Activated CD4-positive, alpha-beta T cell treated with anti-CD3 and anti-CD28 coated beads, Interleukin-2, amount 50 U/mL, for 24 hours (primary cell): Measurements from ENCODE around the gene CD99L2.

Experiments used
- DNase-seq, 2 donors: peaks; one replicate each; pipeline ENCODE4 v3.0.0-alpha.2; 2020; ENCODE audit warnings: low read depth in 1 of 2, low spot score in 1 of 2

CD99L2 gene

GRCh38 chrX:150898343-150899190 is at the start of gene CD99L2:
TSS of gene CD99L2 (minus strand) at chrX:150898668. CDS start at chrX:150898588, 80 bp downstream.
- peak; percentile 70 to 80 for DNase-seq

- no peak for DNase-seq
Measured at GRCh38 chrX:150944233-150944632, 45.8 kb upstream of the CD99L2 start.

- DNase-seq: no peak
Measured at GRCh38 chrX:150942942-150943594, 44.6 kb upstream of the CD99L2 start.

- no peak for DNase-seq
Measured at GRCh38 chrX:150941580-150941979, 43.1 kb upstream of the CD99L2 start.

GRCh38 chrX:150940844-150941495 is 42.5 kb upstream of the CD99L2 start:
- no peak for DNase-seq

- DNase-seq: no peak
Measured at GRCh38 chrX:150936556-150936955, 38.1 kb upstream of the CD99L2 start.

GRCh38 chrX:150935467-150935866 is 37.0 kb upstream of the CD99L2 start:
- no peak for DNase-seq

GRCh38 chrX:150934453-150934852 is 36.0 kb upstream of the CD99L2 start:
- DNase-seq: no peak

GRCh38 chrX:150933945-150934350 is 35.5 kb upstream of the CD99L2 start:
- DNase-seq: no peak

- no peak for DNase-seq
Measured at GRCh38 chrX:150929058-150929457, 30.6 kb upstream of the CD99L2 start.

- no peak for DNase-seq
Measured at GRCh38 chrX:150926791-150927190, 28.3 kb upstream of the CD99L2 start.

GRCh38 chrX:150926304-150926703 is 27.8 kb upstream of the CD99L2 start:
- DNase-seq: no peak

GRCh38 chrX:150919401-150919800 is 20.9 kb upstream of the CD99L2 start:
- no peak for DNase-seq

GRCh38 chrX:150913511-150913910 is 15.0 kb upstream of the CD99L2 start:
- no peak for DNase-seq

GRCh38 chrX:150907474-150907873 is 9.0 kb upstream of the CD99L2 start:
- no peak for DNase-seq

GRCh38 chrX:150906694-150907093 is 8.2 kb upstream of the CD99L2 start:
- no peak for DNase-seq

- DNase-seq: no peak
Measured at GRCh38 chrX:150905293-150905692, 6.8 kb upstream of the CD99L2 start.

GRCh38 chrX:150903110-150903508 is 4.6 kb upstream of the CD99L2 start:
- DNase-seq: no peak

GRCh38 chrX:150902434-150903109 is 4.1 kb upstream of the CD99L2 start:
- DNase-seq: no peak

GRCh38 chrX:150899191-150899757 is 806 bp upstream of the CD99L2 start:
- peak in 1 of 2 donors; percentile 0 for DNase-seq
